Keratinocyte (primary cell): ENCODE results near the gene KCNJ1. TPM values are rescaled to one million over a fixed set of nuclear protein-coding genes. Genes with fewer than 3 reads are reported as not detected.

Experiments used
- DNase-seq: peaks from one replicate; pipeline ENCODE4 v3.0.0-alpha.2; 2011; ENCODE audit warnings: low read depth, missing footprints, low spot score
- FAIRE-seq: peaks from 2 replicates; lab custom pipeline; 2011; peaks lifted over from hg19 to GRCh38; lab: Jason Lieb, UNC
- H2AFZ ChIP-seq: 2 replicates; pipeline ENCODE4 v1.6.0; 2012; ENCODE audit warnings: low read length, control low read depth, inconsistent platforms; ENCODE audit not compliant: control insufficient read depth
- H3K27ac ChIP-seq: 2 replicates; pipeline ENCODE4 v1.5.1; 2011; ENCODE audit warnings: low read length; ENCODE audit not compliant: control insufficient read depth, insufficient read depth
- H3K27me3 ChIP-seq: 3 replicates; pipeline ENCODE4 v1.6.0; 2011; ENCODE audit warnings: low read length; ENCODE audit not compliant: control insufficient read depth, insufficient read depth; ENCODE audit errors: extremely low read depth
- H3K36me3 ChIP-seq, 2 experiments: 2 replicates in 1 of 2; 3 replicates in 1 of 2; pipeline ENCODE4 v1.5.1; 2011; ENCODE audit warnings: low read length in 2 of 2, mild to moderate bottlenecking in 1 of 2; ENCODE audit not compliant: control insufficient read depth in 2 of 2, insufficient read depth in 2 of 2; ENCODE audit errors: extremely low read depth in 1 of 2
- H3K4me1 ChIP-seq: 3 replicates; pipeline ENCODE4 v1.5.1; 2011; ENCODE audit warnings: low read length; ENCODE audit not compliant: control insufficient read depth, insufficient read depth; ENCODE audit errors: extremely low read depth
- H3K4me2 ChIP-seq: 3 replicates; pipeline ENCODE4 v1.6.0; 2011; ENCODE audit warnings: low read depth, low read length; ENCODE audit not compliant: control insufficient read depth, insufficient read depth; ENCODE audit errors: extremely low read depth
- H3K4me3 ChIP-seq, 3 experiments: fragments of 200-600 bp in 1 of 3; sonication (generic) in 1 of 3; 2 replicates in 2 of 3; 3 replicates in 1 of 3; pipeline ENCODE4 v1.5.1; 2011 to 2016; ENCODE audit warnings: low read length in 3 of 3, mild to moderate bottlenecking in 3 of 3, control low read depth in 2 of 3, inconsistent platforms in 1 of 3, low read depth in 1 of 3, mixed read lengths in 1 of 3, mixed run types in 1 of 3, moderate library complexity in 1 of 3; ENCODE audit not compliant: control insufficient read depth in 2 of 3, insufficient read depth in 2 of 3; ENCODE audit errors: extremely low read depth in 1 of 3
- H3K79me2 ChIP-seq: 2 replicates; pipeline ENCODE4 v1.6.0; 2012; ENCODE audit warnings: low read length; ENCODE audit not compliant: control insufficient read depth, insufficient read depth
- H3K9ac ChIP-seq: 3 replicates; pipeline ENCODE4 v1.6.0; 2011; ENCODE audit warnings: low read length; ENCODE audit not compliant: control insufficient read depth, insufficient read depth; ENCODE audit errors: extremely low read depth
- H3K9me1 ChIP-seq: 3 replicates; pipeline ENCODE4 v1.6.0; 2011; ENCODE audit warnings: low read length; ENCODE audit not compliant: control insufficient read depth, insufficient read depth; ENCODE audit errors: extremely low read depth
- H3K9me3 ChIP-seq: 2 replicates; pipeline ENCODE4 v1.5.1; 2012; ENCODE audit warnings: low read depth, low read length; ENCODE audit not compliant: control insufficient read depth
- H4K20me1 ChIP-seq: 3 replicates; pipeline ENCODE4 v1.6.0; 2011; ENCODE audit warnings: low read length; ENCODE audit not compliant: control insufficient read depth, insufficient read depth; ENCODE audit errors: extremely low read depth
- CTCF ChIP-seq, 3 experiments: IDR thresholded peaks in 1 of 3; conservative IDR thresholded peaks in 1 of 3; optimal IDR thresholded peaks in 1 of 3; 2 replicates in 2 of 3; 3 replicates in 1 of 3; pipeline versions ENCODE3 to v1.5.1; 2011; ENCODE audit warnings: low read length in 3 of 3, mild to moderate bottlenecking in 3 of 3, moderate library complexity in 2 of 3, control low read depth in 1 of 3, inconsistent platforms in 1 of 3; ENCODE audit not compliant: insufficient read depth in 2 of 3; ENCODE audit errors: extremely low read depth in 1 of 3
- EZH2 ChIP-seq: IDR thresholded peaks from one replicate; pipeline ENCODE4 v1.6.1; 2012; ENCODE audit warnings: inconsistent platforms, mild to moderate bottlenecking, low read length, moderate library complexity
- dilution Hi-C: fragments of 300-500 bp; cut with MboI; formaldehyde crosslinking; loops from one replicate; pipeline ENCODE4 v1.7.0; 2020; ENCODE audit warnings: low sequenced_read_pairs; ENCODE audit not compliant: extremely low pct_ligation_motif_present
- polyA plus RNA-seq, 5 experiments: library from polyadenylated mRNA; depleted of rRNA in 3 of 5; stranded (reverse) in 3 of 5; stranded (forward) in 1 of 5; unstranded in 1 of 5; fragments of >200 nt; gene quantifications; 1 replicate in 1 of 5; 2 replicates in 3 of 5; 3 replicates in 1 of 5; pipeline versions ENCODE4 v1.2.1 to v1.2.3, GENCODE V29; 2011 to 2012; ENCODE audit warnings: missing spikeins in 2 of 5, low read depth in 1 of 5, low replicate concordance in 1 of 5

KCNJ1 gene
- polyA plus RNA-seq, 1 donor (not counting 4 experiments of a cell fraction or from before 2014, with no cell fraction given), result 0.12 TPM

GRCh38 chr11:128840783-128841182 is 26.3 kb downstream of the KCNJ1 start:
- Histone ChIP-seq H3K4me3 (no peak overlapping the region), H3K9ac (no peak overlapping the region), H3K27me3 (no peaks in the 10 kb centered on the region), H4K20me1 (no peaks in the 10 kb centered on the region), H3K4me2 (no peak overlapping the region), H3K4me1 (no peaks in the 10 kb centered on the region), H3K36me3 (no peaks in the 10 kb centered on the region), H3K27ac (no peak overlapping the region), H2AFZ (no peak overlapping the region), H3K79me2 (no peaks in the 10 kb centered on the region), H3K9me1 (no peaks in the 10 kb centered on the region), H3K9me3 (no peaks in the 10 kb centered on the region)
- dilution Hi-C loops, result no loop called here
- FAIRE-seq, result no peak
- TF ChIP-seq CTCF (optimal IDR thresholded peaks at IDR 0.05 in 1 of 3, IDR thresholded peaks at IDR 0.05 in 1 of 3, conservative IDR thresholded peaks at IDR 0.05 in 1 of 3; ENCODE audit: extremely low read depth in 1 of 3, insufficient read depth in 2 of 3, low read length in 3 of 3) (no peak), EZH2 (no peak)
- DNase-seq, result no peak

GRCh38 chr11:128840137-128840536 is 27.0 kb downstream of the KCNJ1 start:
- dilution Hi-C loops, result no loop called here
- H3K9me3 ChIP-seq, result no peaks in the 10 kb centered on the region
- DNase-seq (no peak), FAIRE-seq (no peak)
- no peaks in the 10 kb centered on the region for H3K4me1 ChIP-seq
- no peaks in the 10 kb centered on the region for H3K36me3 ChIP-seq
- no peak overlapping the region for H3K4me2 ChIP-seq
- no peak overlapping the region for H3K9ac ChIP-seq
- H3K27ac ChIP-seq, result no peak overlapping the region
- no peaks in the 10 kb centered on the region for H4K20me1 ChIP-seq
- no peak overlapping the region for H2AFZ ChIP-seq
- H3K79me2 ChIP-seq, result no peaks in the 10 kb centered on the region
- H3K4me3 ChIP-seq, result no peak overlapping the region
- no peaks in the 10 kb centered on the region for H3K27me3 ChIP-seq
- no peaks in the 10 kb centered on the region for H3K9me1 ChIP-seq
- TF ChIP-seq CTCF (optimal IDR thresholded peaks at IDR 0.05 in 1 of 3, IDR thresholded peaks at IDR 0.05 in 1 of 3, conservative IDR thresholded peaks at IDR 0.05 in 1 of 3; ENCODE audit: extremely low read depth in 1 of 3, insufficient read depth in 2 of 3, low read length in 3 of 3) (no peak), EZH2 (no peak)
